HCT116 (cell line): Measurements from ENCODE around the gene LRRC2. TPM values are rescaled to one million over a fixed set of nuclear protein-coding genes. Genes with fewer than 3 reads are reported as not detected.
"Not testable (repeated sequence)": the region's sequence is repeated elsewhere in the genome, so short reads cannot be mapped to it uniquely, and the experiment has no call there.

Experiments
- ATAC-seq: fragments of 200-7000 bp; cut with Tn5 transposase; 2 replicates; pipeline ENCODE4 v1.9.1; 2020; ENCODE audit warnings: mild to moderate bottlenecking, moderate library complexity
- BruUV-seq: library from RNA; stranded (reverse); fragments of 400-500 nt; replicated peaks from 2 replicates; lab custom pipeline; 2021; lab: Mats Ljungman, UMichigan
- CTCF ChIA-PET: fragments of 300-600 bp; sonication (Branson Sonifier 250); formaldehyde crosslinking; loops from one replicate; lab custom pipeline; 2021; ENCODE audit warnings: antibody characterized with exemption; lab: Charles Lee
- POLR2A ChIA-PET: fragments of 300-600, 350-600 bp; sonication (Branson Sonifier 250); formaldehyde crosslinking; loops from one replicate; lab custom pipeline; 2021; ENCODE audit warnings: antibody characterized with exemption; lab: Charles Lee
- RAD21 ChIA-PET, 2 experiments: fragments of 300-600 bp; sonication (Branson Sonifier 250); formaldehyde crosslinking; loops; one replicate each; lab custom pipeline; 2023; ENCODE audit warnings: low total read pairs in 2 of 2; ENCODE audit not compliant: uncharacterized antibody in 2 of 2, unreplicated experiment in 2 of 2, low non-redundant PET in 1 of 2; lab: Charles Lee
- DNase-seq: peaks from one replicate; pipeline ENCODE4 v3.0.0-alpha.2; 2010; ENCODE audit warnings: low read depth, low spot score
- H2AFZ ChIP-seq: fragments of 200-600 bp; shearing (Covaris generic), sonication (generic); 2 replicates; pipeline ENCODE4 v1.6.1; 2017; ENCODE audit warnings: low read depth, mixed run types, mixed read lengths, antibody characterized with exemption, low read length; ENCODE audit not compliant: poor library complexity, severe bottlenecking
- H3K27ac ChIP-seq: 2 replicates; pipeline ENCODE4 v1.5.1; 2012; ENCODE audit warnings: low read depth, low read length
- H3K27me3 ChIP-seq: fragments of 200-600 bp; sonication (generic); 2 replicates; pipeline ENCODE4 v1.6.1; 2016; ENCODE audit warnings: mixed run types, low read length, mixed read lengths; ENCODE audit not compliant: insufficient read depth
- H3K36me3 ChIP-seq, 2 experiments: fragments of 200-500 bp in 1 of 2; fragments of 200-600 bp in 1 of 2; sonication (Bioruptor generic) in 1 of 2; sonication (generic) in 1 of 2; 2 replicates each; pipeline versions ENCODE4 v1.5.1 to v1.6.1; 2014 to 2016; ENCODE audit warnings: low read length in 2 of 2, inconsistent platforms in 1 of 2, mixed read lengths in 1 of 2, mixed run types in 1 of 2; ENCODE audit not compliant: insufficient read depth in 2 of 2, control insufficient read depth in 1 of 2
- H3K4me1 ChIP-seq, 2 experiments: fragments of 200-600 bp in 1 of 2; sonication (generic) in 1 of 2; 2 replicates each; pipeline versions ENCODE4 v1.5.1 to v1.6.1; 2012 to 2017; ENCODE audit warnings: low read length in 2 of 2, inconsistent platforms in 1 of 2, mild to moderate bottlenecking in 1 of 2, mixed read lengths in 1 of 2, mixed run types in 1 of 2, moderate library complexity in 1 of 2; ENCODE audit not compliant: insufficient read depth in 2 of 2, control insufficient read depth in 1 of 2
- H3K4me2 ChIP-seq: fragments of 200-600 bp; sonication (generic); 2 replicates; pipeline ENCODE4 v1.6.1; 2017; ENCODE audit warnings: mixed run types, low read length, mixed read lengths
- H3K4me3 ChIP-seq, 2 experiments: fragments of 200-600 bp in 1 of 2; sonication (generic) in 1 of 2; replicated peaks in 1 of 2; 2 replicates each; pipeline ENCODE4 v1.5.1; 2011 to 2016; ENCODE audit warnings: low read length in 2 of 2, control low read depth in 1 of 2, low read depth in 1 of 2, mild to moderate bottlenecking in 1 of 2, mixed read lengths in 1 of 2, mixed run types in 1 of 2
- H3K79me2 ChIP-seq: fragments of 200-600 bp; sonication (generic); 2 replicates; pipeline ENCODE4 v1.6.1; 2017; ENCODE audit warnings: mild to moderate bottlenecking, mixed run types, low read length, moderate library complexity, mixed read lengths; ENCODE audit not compliant: insufficient read depth
- H3K9ac ChIP-seq: fragments of 200-600 bp; sonication (generic); 2 replicates; pipeline ENCODE4 v1.6.1; 2016; ENCODE audit warnings: low read length, mixed read lengths
- H3K9me2 ChIP-seq: fragments of 200-600 bp; sonication (generic), shearing (Covaris generic); 2 replicates; pipeline ENCODE4 v1.6.1; 2017; ENCODE audit warnings: mixed run types, mild to moderate bottlenecking, moderate library complexity; ENCODE audit not compliant: insufficient read depth
- H3K9me3 ChIP-seq, 2 experiments: fragments of 200-500 bp in 1 of 2; fragments of 200-600 bp in 1 of 2; sonication (Bioruptor generic) in 1 of 2; sonication (generic) in 1 of 2; 2 replicates each; pipeline ENCODE4 v1.6.1; 2014 to 2017; ENCODE audit warnings: low read length in 2 of 2, mixed read lengths in 2 of 2, inconsistent platforms in 1 of 2, low read depth in 1 of 2, mild to moderate bottlenecking in 1 of 2, mixed run types in 1 of 2, moderate library complexity in 1 of 2; ENCODE audit not compliant: control insufficient read depth in 1 of 2, insufficient read depth in 1 of 2
- H4K20me1 ChIP-seq: fragments of 200-600 bp; sonication (generic), shearing (Covaris generic); 2 replicates; pipeline ENCODE4 v1.6.1; 2017; ENCODE audit warnings: mixed run types, mild to moderate bottlenecking, moderate library complexity; ENCODE audit not compliant: insufficient read depth
- RAD21 ChIP-seq: IDR thresholded peaks from 2 replicates; pipeline ENCODE4 v1.6.1; 2012; ENCODE audit warnings: low read depth, mild to moderate bottlenecking
- SRF ChIP-seq: IDR thresholded peaks from 2 replicates; pipeline ENCODE4 v1.6.1; 2012; ENCODE audit warnings: low read depth
- TCF7L2 ChIP-seq: IDR thresholded peaks from 2 replicates; pipeline ENCODE4 v1.7.0; 2011; ENCODE audit warnings: borderline replicate concordance, inconsistent platforms; ENCODE audit not compliant: insufficient read depth, insufficient read length; ENCODE audit errors: extremely low read depth
- YY1 ChIP-seq: IDR thresholded peaks from 2 replicates; pipeline ENCODE4 v1.6.1; 2011; ENCODE audit warnings: low read length, low read depth, moderate library complexity, mild to moderate bottlenecking; ENCODE audit not compliant: insufficient replicate concordance; ENCODE audit errors: extremely low read depth
- ZFX ChIP-seq: fragments of 450-650 bp; IDR thresholded peaks from 2 replicates; pipeline ENCODE4 v1.6.1; 2017
- intact Hi-C: fragments of 100-400 bp; cut with micrococcal nuclease; formaldehyde crosslinking; loops from 2 replicates; pipeline ENCODE4 v1.10.0; 2022
- total RNA-seq: library from RNA; stranded (reverse); gene quantifications from one replicate; pipeline ENCODE4 v1.2.1, GENCODE V29; 2021; ENCODE audit not compliant: unreplicated experiment
- TF ChIP-seq, protein P1 (sequence below), 3 experiments: fragments of 200-600 bp in 1 of 3; sonication (generic) in 1 of 3; IDR thresholded peaks in 2 of 3; conservative IDR thresholded peaks in 1 of 3; 2 replicates each; pipeline ENCODE4 v1.5.1; 2012 to 2017; ENCODE audit warnings: low read depth in 2 of 3, low read length in 2 of 3, antibody characterized with exemption in 1 of 3, borderline replicate concordance in 1 of 3, control low read depth in 1 of 3, mild to moderate bottlenecking in 1 of 3, mixed read lengths in 1 of 3, mixed run types in 1 of 3, moderate library complexity in 1 of 3; ENCODE audit not compliant: insufficient read depth in 1 of 3

LRRC2 gene
- total RNA-seq, 1 experiment from 2014 or later: not detected

DNA sequence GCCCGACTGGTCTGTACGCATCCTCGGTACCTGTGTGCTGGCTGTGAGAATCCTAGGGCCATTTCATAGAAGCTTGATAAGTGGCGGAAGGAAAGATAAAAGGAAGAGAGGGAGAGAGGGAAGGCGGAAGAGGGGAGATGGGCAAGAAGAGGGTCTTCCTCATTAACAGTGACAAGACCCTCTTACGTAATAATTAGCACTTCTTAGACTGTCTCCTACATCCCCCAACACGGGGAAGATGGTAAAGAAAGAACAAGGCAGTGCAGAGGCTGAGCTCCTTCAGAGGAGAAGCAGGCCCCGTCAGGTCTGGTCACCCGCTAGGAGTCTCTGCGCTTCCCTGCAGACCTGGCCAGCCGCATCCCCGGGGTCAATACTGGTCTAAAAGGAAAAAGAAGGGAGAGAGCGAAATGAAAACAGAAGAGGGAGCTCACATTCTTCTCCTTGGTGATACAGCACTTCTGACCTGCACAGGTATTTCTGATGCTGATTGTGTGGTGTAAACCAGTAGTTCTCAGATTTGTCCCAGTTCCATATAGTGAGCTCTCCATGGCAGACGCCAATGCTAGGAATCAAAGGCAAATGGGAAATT lies 27.3 kb upstream of the LRRC2 start:
- POLR2A ChIA-PET: no interaction called here
- intact Hi-C loops: no loop called here

DNA sequence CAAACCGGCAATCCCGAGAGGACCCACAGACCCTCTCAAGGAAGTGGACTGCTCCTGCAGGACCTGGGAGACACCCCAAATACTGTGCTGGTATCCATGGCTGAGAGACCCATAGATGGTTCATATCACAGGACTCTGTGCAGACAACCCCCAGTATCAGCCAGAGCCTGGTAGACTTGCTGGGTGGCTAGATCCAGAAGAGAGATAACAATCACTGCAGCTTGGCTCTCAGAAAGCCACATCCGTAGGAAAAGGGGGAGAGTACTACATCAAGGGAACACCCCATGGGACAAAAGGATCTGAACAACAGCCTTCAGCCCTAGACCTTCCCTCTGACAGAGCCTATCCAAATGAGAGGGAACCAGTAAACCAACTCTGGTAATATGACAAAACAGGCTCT lies 21.2 kb upstream of the LRRC2 start:
- H2AFZ ChIP-seq, intact Hi-C loops, H4K20me1 ChIP-seq, H3K27me3 ChIP-seq, H3K9me3 ChIP-seq, H3K27ac ChIP-seq, H3K4me2 ChIP-seq, H3K9ac ChIP-seq, H3K9me2 ChIP-seq, H3K79me2 ChIP-seq, BruUV-seq, POLR2A ChIA-PET, DNase-seq, ATAC-seq, H3K36me3 ChIP-seq, CTCF ChIA-PET, H3K4me1 ChIP-seq, H3K4me3 ChIP-seq: not testable (repeated sequence)
- RAD21 ChIA-PET: interaction anchor here in 1 of 2 experiments (0.6 kb wide), 1 partner anchor 125 kb away, joined by 3 read pairs; no protein-coding TSS in a partner anchor

More for the DNA sequence above, 27.3 kb upstream of the LRRC2 start:
- no peaks in the 10 kb centered on the region for H3K36me3 ChIP-seq
- H3K9ac ChIP-seq: no peak overlapping the region
- no peak overlapping the region for H3K27ac ChIP-seq
- no peak overlapping the region for H2AFZ ChIP-seq
- RAD21 ChIA-PET: no interaction called here
- H3K4me1 ChIP-seq: no peaks in the 10 kb centered on the region
- CTCF ChIA-PET: interaction anchor here (0.8 to 1.3 kb wide), 3 partner anchors 35 to 143 kb away, joined by 3 read pairs; no protein-coding TSS in a partner anchor
- no peaks in the 10 kb centered on the region for H3K9me3 ChIP-seq
- H3K4me2 ChIP-seq: no peak overlapping the region
- ATAC-seq (no peak), DNase-seq (no peak)
- no peaks in the 10 kb centered on the region for H3K27me3 ChIP-seq
- H3K4me3 ChIP-seq: no peak overlapping the region
- TF ChIP-seq ZFX (no peak), TCF7L2 (no peak), RAD21 (peak; percentile 19; the same call in 1 of the 2 replicates), YY1 (no peak), SRF (no peak)
- TF ChIP-seq, protein P1, sequence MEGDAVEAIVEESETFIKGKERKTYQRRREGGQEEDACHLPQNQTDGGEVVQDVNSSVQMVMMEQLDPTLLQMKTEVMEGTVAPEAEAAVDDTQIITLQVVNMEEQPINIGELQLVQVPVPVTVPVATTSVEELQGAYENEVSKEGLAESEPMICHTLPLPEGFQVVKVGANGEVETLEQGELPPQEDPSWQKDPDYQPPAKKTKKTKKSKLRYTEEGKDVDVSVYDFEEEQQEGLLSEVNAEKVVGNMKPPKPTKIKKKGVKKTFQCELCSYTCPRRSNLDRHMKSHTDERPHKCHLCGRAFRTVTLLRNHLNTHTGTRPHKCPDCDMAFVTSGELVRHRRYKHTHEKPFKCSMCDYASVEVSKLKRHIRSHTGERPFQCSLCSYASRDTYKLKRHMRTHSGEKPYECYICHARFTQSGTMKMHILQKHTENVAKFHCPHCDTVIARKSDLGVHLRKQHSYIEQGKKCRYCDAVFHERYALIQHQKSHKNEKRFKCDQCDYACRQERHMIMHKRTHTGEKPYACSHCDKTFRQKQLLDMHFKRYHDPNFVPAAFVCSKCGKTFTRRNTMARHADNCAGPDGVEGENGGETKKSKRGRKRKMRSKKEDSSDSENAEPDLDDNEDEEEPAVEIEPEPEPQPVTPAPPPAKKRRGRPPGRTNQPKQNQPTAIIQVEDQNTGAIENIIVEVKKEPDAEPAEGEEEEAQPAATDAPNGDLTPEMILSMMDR (IDR thresholded peaks at IDR 0.05 in 2 of 3, conservative IDR thresholded peaks at IDR 0.05 in 1 of 3; ENCODE audit: borderline replicate concordance in 1 of 3, insufficient read depth in 1 of 3, low read depth in 2 of 3, low read length in 2 of 3): 0 out of 6 replicates have a peak, but pooled peaks of 1 of the 3 experiments have one; percentile 6
- TF ChIP-seq, all 23 proteins: peak for 2
- H4K20me1 ChIP-seq: no peaks in the 10 kb centered on the region
- BruUV-seq: no TSS peak
- H3K79me2 ChIP-seq: no peaks in the 10 kb centered on the region
- no peaks in the 10 kb centered on the region for H3K9me2 ChIP-seq
